ENCODE results near the gene AACS. TPM values are rescaled to one million over a fixed set of nuclear protein-coding genes. Genes with fewer than 3 reads are reported as not detected.

The AACS gene
- total RNA-seq, 1 experiment from 2014 or later, result 13.4 TPM

- no peak for DNase-seq (ENCODE audit: low read depth)
These were observed 84.2 kb downstream of the AACS start for GRCh38 chr12:125149160-125150108.

GRCh38 chr12:125151284-125151683 lies 86.0 kb downstream of the AACS start:
- peak; percentile 24 for DNase-seq (ENCODE audit: low read depth)

GRCh38 chr12:125152463-125152862 lies 87.2 kb downstream of the AACS start:
- DNase-seq (ENCODE audit: low read depth), result no peak

- DNase-seq (ENCODE audit: low read depth), result no peak
These were observed 90.1 kb downstream of the AACS start for GRCh38 chr12:125155366-125155765.

GRCh38 chr12:125157177-125157576 lies 91.9 kb downstream of the AACS start:
- no peak for DNase-seq (ENCODE audit: low read depth)

GRCh38 chr12:125159702-125160101 lies 94.5 kb downstream of the AACS start:
- no peak for DNase-seq (ENCODE audit: low read depth)

- no peak for DNase-seq (ENCODE audit: low read depth)
These were observed 95.2 kb downstream of the AACS start for GRCh38 chr12:125160281-125160955.

- no peak for DNase-seq (ENCODE audit: low read depth)
These were observed 96.4 kb downstream of the AACS start for GRCh38 chr12:125161712-125162022.

- no peak for DNase-seq (ENCODE audit: low read depth)
These were observed 97.3 kb downstream of the AACS start for GRCh38 chr12:125162489-125163028.

- DNase-seq (ENCODE audit: low read depth), result no peak
These were observed 97.9 kb downstream of the AACS start for GRCh38 chr12:125163148-125163547.

- DNase-seq (ENCODE audit: low read depth), result no peak
These were observed 99.3 kb downstream of the AACS start for GRCh38 chr12:125164541-125164940.

- DNase-seq (ENCODE audit: low read depth), result no peak
These were observed 100.8 kb downstream of the AACS start for GRCh38 chr12:125166041-125166440.

GRCh38 chr12:125167658-125168057 lies 102.4 kb downstream of the AACS start:
- DNase-seq (ENCODE audit: low read depth), result no peak

GRCh38 chr12:125169451-125169850 lies 104.2 kb downstream of the AACS start:
- no peak for DNase-seq (ENCODE audit: low read depth)

GRCh38 chr12:125169870-125170269 lies 104.6 kb downstream of the AACS start:
- no peak for DNase-seq (ENCODE audit: low read depth)

GRCh38 chr12:125171267-125171666 lies 106.0 kb downstream of the AACS start:
- no peak for DNase-seq (ENCODE audit: low read depth)

- no peak for DNase-seq (ENCODE audit: low read depth)
These were observed 107.1 kb downstream of the AACS start for GRCh38 chr12:125172231-125172850.

GRCh38 chr12:125175576-125175975 lies 110.3 kb downstream of the AACS start:
- DNase-seq (ENCODE audit: low read depth), result no peak

GRCh38 chr12:125178222-125178621 lies 113.0 kb downstream of the AACS start:
- DNase-seq (ENCODE audit: low read depth), result no peak

- DNase-seq (ENCODE audit: low read depth), result no peak
These were observed 114.9 kb downstream of the AACS start for GRCh38 chr12:125180144-125180543.

GRCh38 chr12:125181107-125181506 lies 115.9 kb downstream of the AACS start:
- no peak for DNase-seq (ENCODE audit: low read depth)

Measured in HT1080 (cell line).